Neural crest cell (in vitro differentiated cells): ENCODE results near the gene OGN. TPM values are rescaled to one million over a fixed set of nuclear protein-coding genes. Genes with fewer than 3 reads are reported as not detected.

ENCODE experiments used
- DNase-seq: peaks from one replicate; pipeline ENCODE4 v3.0.0; 2021; ENCODE audit warnings: low read depth, mixed read lengths, low spot score
- H3K27ac Mint-ChIP-seq: one replicate; pipeline ENCODE4 v1.8.0; 2021; ENCODE audit warnings: mild to moderate bottlenecking, mixed read lengths; ENCODE audit not compliant: unreplicated experiment
- H3K27me3 Mint-ChIP-seq: 2 replicates; pipeline ENCODE4 v1.8.0; 2021; ENCODE audit warnings: low read depth, mild to moderate bottlenecking, mixed read lengths
- H3K36me3 Mint-ChIP-seq: 2 replicates; pipeline ENCODE4 v1.8.0; 2021; ENCODE audit warnings: low read depth, mild to moderate bottlenecking, mixed read lengths
- H3K4me1 Mint-ChIP-seq: 2 replicates; pipeline ENCODE4 v1.8.0; 2021; ENCODE audit warnings: mixed read lengths
- H3K4me3 Mint-ChIP-seq: one replicate; pipeline ENCODE4 v1.8.0; 2021; ENCODE audit warnings: mild to moderate bottlenecking, mixed read lengths
- H3K9me3 Mint-ChIP-seq: 2 replicates; pipeline ENCODE4 v1.8.0; 2021; ENCODE audit warnings: mixed read lengths
- total RNA-seq: library from RNA; stranded (reverse); gene quantifications from 2 replicates; pipeline ENCODE4 v1.2.1, GENCODE V29; 2021
- TF ChIP-seq, protein P1 (sequence below): fragments of 200-600 bp; sonication (generic); conservative IDR thresholded peaks from 2 replicates; pipeline ENCODE4 v1.5.0; 2021; ENCODE audit warnings: antibody characterized with exemption, mild to moderate bottlenecking

Gene OGN
- total RNA-seq, 1 donor from 2014 or later = not detected

DNA sequence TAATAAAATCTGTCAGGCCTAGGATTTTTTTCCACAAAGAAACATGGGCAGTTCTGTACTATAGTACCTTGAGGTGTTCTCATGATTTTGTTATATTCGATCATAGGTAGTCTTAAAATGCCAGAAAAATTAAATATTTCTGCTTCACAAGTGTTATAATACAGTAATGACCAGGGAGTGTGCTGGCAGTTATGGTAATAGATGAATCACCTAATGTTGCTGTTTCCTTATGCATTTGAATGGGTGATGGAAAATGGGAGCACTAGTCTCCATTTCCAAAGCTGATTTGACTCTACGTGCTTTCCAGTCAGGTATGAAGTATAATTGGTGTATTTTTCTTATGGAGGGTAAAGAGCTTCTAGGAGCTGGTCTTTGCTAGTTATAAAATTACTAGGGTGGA is 23.8 kb downstream of the OGN start:
- DNase-seq = no peak
- TF ChIP-seq, protein P1, sequence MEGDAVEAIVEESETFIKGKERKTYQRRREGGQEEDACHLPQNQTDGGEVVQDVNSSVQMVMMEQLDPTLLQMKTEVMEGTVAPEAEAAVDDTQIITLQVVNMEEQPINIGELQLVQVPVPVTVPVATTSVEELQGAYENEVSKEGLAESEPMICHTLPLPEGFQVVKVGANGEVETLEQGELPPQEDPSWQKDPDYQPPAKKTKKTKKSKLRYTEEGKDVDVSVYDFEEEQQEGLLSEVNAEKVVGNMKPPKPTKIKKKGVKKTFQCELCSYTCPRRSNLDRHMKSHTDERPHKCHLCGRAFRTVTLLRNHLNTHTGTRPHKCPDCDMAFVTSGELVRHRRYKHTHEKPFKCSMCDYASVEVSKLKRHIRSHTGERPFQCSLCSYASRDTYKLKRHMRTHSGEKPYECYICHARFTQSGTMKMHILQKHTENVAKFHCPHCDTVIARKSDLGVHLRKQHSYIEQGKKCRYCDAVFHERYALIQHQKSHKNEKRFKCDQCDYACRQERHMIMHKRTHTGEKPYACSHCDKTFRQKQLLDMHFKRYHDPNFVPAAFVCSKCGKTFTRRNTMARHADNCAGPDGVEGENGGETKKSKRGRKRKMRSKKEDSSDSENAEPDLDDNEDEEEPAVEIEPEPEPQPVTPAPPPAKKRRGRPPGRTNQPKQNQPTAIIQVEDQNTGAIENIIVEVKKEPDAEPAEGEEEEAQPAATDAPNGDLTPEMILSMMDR = no peak
- H3K9me3 Mint-ChIP-seq = no peaks in the 10 kb centered on the region
- no peaks in the 10 kb centered on the region for H3K27me3 Mint-ChIP-seq
- H3K4me1 Mint-ChIP-seq = peaks cover 13% of the 10 kb centered on the region
- H3K27ac Mint-ChIP-seq = no peak overlapping the region
- no peaks in the 10 kb centered on the region for H3K36me3 Mint-ChIP-seq
- no peak overlapping the region for H3K4me3 Mint-ChIP-seq

DNA sequence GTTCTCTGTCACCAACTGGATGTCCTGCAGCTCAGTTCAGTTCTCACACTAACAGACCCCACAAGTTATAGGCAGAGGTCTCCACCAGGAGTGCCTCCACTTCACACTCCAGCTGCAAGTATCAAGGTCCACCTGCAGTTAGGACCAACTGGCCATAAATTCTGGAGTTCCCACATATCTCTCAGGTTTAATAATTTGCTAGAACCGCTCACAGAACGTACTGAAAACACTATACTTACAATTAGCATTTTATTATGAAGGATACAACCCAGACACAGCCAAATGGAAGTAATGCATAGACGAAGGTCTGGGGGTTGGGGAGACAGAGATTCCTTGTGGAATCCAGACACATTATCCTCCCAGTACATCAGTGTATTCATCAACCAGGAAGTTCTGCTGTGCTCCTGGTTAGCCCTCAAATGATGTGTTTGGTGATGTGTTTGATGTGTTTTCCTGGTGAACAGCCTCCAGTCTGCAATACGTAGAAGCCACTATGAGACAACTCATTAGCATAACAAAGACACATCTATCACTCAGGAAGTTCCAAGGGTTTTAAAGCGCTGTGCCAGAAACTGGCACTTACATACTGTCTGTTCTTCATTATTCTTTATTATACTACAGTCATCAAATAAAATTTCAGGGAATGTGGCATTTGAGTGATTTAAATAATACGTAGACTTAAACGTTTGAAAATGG is 25.4 kb downstream of the OGN start:
- DNase-seq = no peak
- H3K27me3 Mint-ChIP-seq = no peaks in the 10 kb centered on the region
- TF ChIP-seq, protein P1 = no peak
- H3K4me1 Mint-ChIP-seq = peaks cover 13% of the 10 kb centered on the region
- H3K4me3 Mint-ChIP-seq = no peak overlapping the region
- no peak overlapping the region for H3K27ac Mint-ChIP-seq
- H3K36me3 Mint-ChIP-seq = peaks cover 8% of the 10 kb centered on the region
- H3K9me3 Mint-ChIP-seq = no peaks in the 10 kb centered on the region

DNA sequence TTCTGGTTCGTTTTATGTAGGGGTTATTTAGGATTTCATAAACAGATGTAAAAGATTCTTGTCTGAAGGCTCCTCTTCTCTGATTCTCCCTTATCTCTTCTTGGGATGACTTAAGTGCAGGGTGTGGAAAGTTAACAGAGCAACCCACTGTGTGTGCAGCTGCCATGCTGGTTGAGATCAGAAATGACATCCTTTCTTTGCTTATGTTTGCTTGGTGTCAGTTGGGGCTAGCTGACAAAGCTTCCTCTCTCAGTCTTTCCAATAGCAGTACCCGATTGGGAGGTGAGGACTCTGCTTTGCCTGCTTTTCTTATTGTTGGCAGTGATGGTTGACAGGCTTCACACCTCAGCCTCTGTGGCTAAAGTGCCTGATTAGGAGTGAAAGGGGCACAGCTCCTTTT is 26.5 kb downstream of the OGN start:
- TF ChIP-seq, protein P1 = no peak
- Mint-ChIP-seq H3K4me3 (no peak overlapping the region), H3K27ac (no peak overlapping the region), H3K27me3 (no peaks in the 10 kb centered on the region), H3K4me1 (peaks cover 13% of the 10 kb centered on the region), H3K36me3 (peaks cover 8% of the 10 kb centered on the region), H3K9me3 (no peaks in the 10 kb centered on the region)
- no peak for DNase-seq

DNA sequence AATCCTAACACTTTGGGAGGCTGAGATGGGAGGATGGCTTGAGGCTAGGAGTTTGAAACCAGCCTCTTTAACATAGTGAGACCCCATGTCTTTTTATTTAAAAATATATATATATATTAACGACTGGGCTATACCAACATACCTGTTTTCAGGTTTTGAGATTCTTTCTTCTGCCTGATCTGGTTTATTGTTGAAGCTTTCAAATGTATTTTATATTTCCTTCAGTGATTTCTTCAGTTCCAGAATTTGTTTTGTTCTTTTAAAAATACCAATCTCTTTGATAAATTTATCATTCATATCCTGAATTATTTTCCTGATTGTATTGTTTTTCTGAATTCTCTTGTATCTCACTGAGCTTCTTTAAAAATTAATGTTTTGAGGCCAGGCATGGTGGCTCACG is 31.2 kb downstream of the OGN start:
- H3K9me3 Mint-ChIP-seq = peaks cover 6% of the 10 kb centered on the region
- no peak for DNase-seq
- H3K4me3 Mint-ChIP-seq = no peak overlapping the region
- H3K4me1 Mint-ChIP-seq = no peaks in the 10 kb centered on the region
- TF ChIP-seq, protein P1 = no peak
- H3K27me3 Mint-ChIP-seq = no peaks in the 10 kb centered on the region
- no peak overlapping the region for H3K27ac Mint-ChIP-seq
- H3K36me3 Mint-ChIP-seq = peaks cover 13% of the 10 kb centered on the region

DNA sequence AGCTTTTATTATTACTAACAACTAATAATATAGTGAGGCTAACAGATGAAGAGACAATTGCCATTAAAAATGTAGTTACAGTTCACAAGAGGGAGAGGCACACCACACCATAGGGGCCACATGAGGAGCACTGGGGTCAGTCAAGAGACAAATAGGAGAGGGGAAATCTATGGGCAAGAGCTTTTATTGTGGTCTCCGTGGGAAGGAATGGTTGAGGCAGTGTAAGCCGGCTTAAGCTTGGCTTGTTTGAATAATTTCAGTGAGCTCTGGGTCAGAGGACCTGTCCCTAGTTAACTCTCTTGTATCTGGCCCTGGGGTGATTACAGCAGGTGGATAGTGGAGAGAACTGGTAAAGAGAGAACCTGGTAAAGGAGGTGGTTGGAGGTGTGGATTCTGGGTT is 35.3 kb downstream of the OGN start:
- no peak overlapping the region for H3K4me3 Mint-ChIP-seq
- H3K27ac Mint-ChIP-seq = no peak overlapping the region
- peaks cover 5% of the 10 kb centered on the region for H3K36me3 Mint-ChIP-seq
- no peak for DNase-seq
- peaks cover 6% of the 10 kb centered on the region for H3K9me3 Mint-ChIP-seq
- TF ChIP-seq, protein P1 = no peak
- no peaks in the 10 kb centered on the region for H3K4me1 Mint-ChIP-seq
- no peaks in the 10 kb centered on the region for H3K27me3 Mint-ChIP-seq
